ENCODE data around the gene METTL3. TPM values are rescaled to one million over a fixed set of nuclear protein-coding genes. Genes with fewer than 3 reads are reported as not detected.

Gene METTL3
- total and polyA plus RNA-seq, 2 of the 4 experiments (the other 2 are of a cell fraction): 90.6 to 109 TPM

GRCh38 chr14:21558703-21559170 lies 47.6 kb upstream of the METTL3 start:
- WGBS, 2 experiments (ENCODE audit: extremely low coverage in 2 of 2, insufficient read length in 1 of 2): 80% methylated on average over 6 of the region's 8 CpGs; no CpG with 5 or more reads in 1 of the 2 experiments
- Histone ChIP-seq H3K9me1 (ENCODE audit: insufficient read depth, low read length) (no peaks in the 10 kb centered on the region), H3K27me3 (ENCODE audit: control insufficient read depth, insufficient read depth, low read length) (no peaks in the 10 kb centered on the region), H3K9me3 (ENCODE audit: control insufficient read depth, insufficient read depth, low read length) (no peaks in the 10 kb centered on the region), H3K4me3 (ENCODE audit: insufficient read depth, low read depth, low read length) (no peak overlapping the region), H2BK20ac (ENCODE audit: low read depth, low read length) (no peak overlapping the region), H3K4me2 (ENCODE audit: low read depth, low read length) (no peak overlapping the region), H3K23ac (ENCODE audit: low read depth, low read length) (no peak overlapping the region), H4K5ac (ENCODE audit: low read depth, low read length) (no peak overlapping the region), H4K91ac (ENCODE audit: insufficient read depth, low read depth, low read length) (no peak overlapping the region), H3K14ac (replicated peaks; ENCODE audit: low read depth, low read length) (no peak overlapping the region), H3K56ac (ENCODE audit: extremely low read depth, insufficient read depth, low read length) (no peak overlapping the region), H3K79me1 (ENCODE audit: low read depth in 1 of 2, low read length in 2 of 2) (no peaks in the 10 kb centered on the region), H3K4ac (ENCODE audit: low read depth, low read length) (no peak overlapping the region), H3K36me3 (ENCODE audit: control insufficient read depth, insufficient read depth, low read length) (no peaks in the 10 kb centered on the region), H4K20me1 (ENCODE audit: insufficient read depth, low read length) (no peaks in the 10 kb centered on the region), H3K4me1 (ENCODE audit: control insufficient read depth, insufficient read depth, low read length) (no peaks in the 10 kb centered on the region), H3K18ac (ENCODE audit: low read depth, low read length) (no peak overlapping the region), H4K8ac (ENCODE audit: low read depth in 2 of 2, low read length in 2 of 2) (no peak overlapping the region), H2BK5ac (ENCODE audit: low read depth, low read length, poor library complexity, severe bottlenecking) (no peak overlapping the region), H3K27ac (ENCODE audit: insufficient read depth, low read length) (no peak overlapping the region), H3K9ac (ENCODE audit: low read depth, low read length) (no peak overlapping the region), H2BK15ac (ENCODE audit: low read depth, low read length) (no peak overlapping the region), H2BK120ac (ENCODE audit: low read depth, low read length) (no peak overlapping the region), H2AK5ac (ENCODE audit: low read depth, low read length) (no peak overlapping the region), H2AFZ (replicated peaks; ENCODE audit: low read length, poor library complexity) (no peak overlapping the region), H2AK9ac (replicated peaks; ENCODE audit: low read depth, low read length, poor library complexity) (no peak overlapping the region)
- dilution Hi-C loops (cut with HindIII; ENCODE audit: low sequenced_read_pairs, unreplicated experiment): no loop called here
- TF ChIP-seq SMC3 (IDR thresholded peaks at IDR 0.05; ENCODE audit: low read depth, low read length) (no peak), CTCF (conservative IDR thresholded peaks at IDR 0.05; ENCODE audit: low read depth, low read length) (no peak), CEBPB (IDR thresholded peaks at IDR 0.05; ENCODE audit: low read depth, low read length) (no peak), MAFK (IDR thresholded peaks at IDR 0.05; ENCODE audit: low read depth, low read length) (no peak), POLR2A (IDR thresholded peaks at IDR 0.05; ENCODE audit: low read depth, low read length) (no peak), NFE2L2 (IDR thresholded peaks at IDR 0.05; ENCODE audit: low read depth, low read length) (no peak), RCOR1 (IDR thresholded peaks at IDR 0.05; ENCODE audit: insufficient replicate concordance, low read length) (no peak), FOS (IDR thresholded peaks at IDR 0.05; ENCODE audit: low read depth, low read length) (no peak), ELK1 (IDR thresholded peaks at IDR 0.05; ENCODE audit: borderline replicate concordance, low read depth, low read length) (no peak), MAZ (IDR thresholded peaks at IDR 0.05; ENCODE audit: borderline replicate concordance, low read depth, low read length) (no peak)
- TF ChIP-seq, protein P1, sequence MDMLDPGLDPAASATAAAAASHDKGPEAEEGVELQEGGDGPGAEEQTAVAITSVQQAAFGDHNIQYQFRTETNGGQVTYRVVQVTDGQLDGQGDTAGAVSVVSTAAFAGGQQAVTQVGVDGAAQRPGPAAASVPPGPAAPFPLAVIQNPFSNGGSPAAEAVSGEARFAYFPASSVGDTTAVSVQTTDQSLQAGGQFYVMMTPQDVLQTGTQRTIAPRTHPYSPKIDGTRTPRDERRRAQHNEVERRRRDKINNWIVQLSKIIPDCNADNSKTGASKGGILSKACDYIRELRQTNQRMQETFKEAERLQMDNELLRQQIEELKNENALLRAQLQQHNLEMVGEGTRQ (IDR thresholded peaks at IDR 0.05; ENCODE audit: low read depth, low read length): no peak
- ATAC-seq (ENCODE audit: low read depth) (no peak), DNase-seq (no peak)
- intact Hi-C loops (cut with micrococcal nuclease): loop anchor here (5.0 to 10.0 kb wide), 2 partner anchors 46 to 314 kb away; partner anchors contain the start of gene METTL3
- in situ Hi-C loops (cut with MboI; ENCODE audit: low sequenced_read_pairs): no loop called here
- no TSS peak for BruUV-seq (replicated peaks)
- CTCF ChIA-PET: no interaction called here
- POLR2A ChIA-PET (ENCODE audit: unreplicated experiment): no interaction called here
